Lower lobe of right lung (tissue), 2 donors: ENCODE data around the gene EVC. TPM values are rescaled to one million over a fixed set of nuclear protein-coding genes. Genes with fewer than 3 reads are reported as not detected.

Experiments used
- ATAC-seq, 2 donors: fragments of 200-7000 bp; cut with Tn5 transposase; one replicate each; pipeline ENCODE4 v1.9.1; 2020 to 2022; ENCODE audit warnings: mild to moderate bottlenecking in 2 of 2, moderate library complexity in 2 of 2
- DNase-seq: peaks from one replicate; pipeline ENCODE4 v3.0.0-alpha.2; 2020
- H3K27ac ChIP-seq: fragments of 200-600 bp; one replicate; pipeline ENCODE4 v1.8.0; 2022
- H3K27me3 ChIP-seq: fragments of 200-600 bp; one replicate; pipeline ENCODE4 v1.8.0; 2022; ENCODE audit warnings: low read depth
- H3K36me3 ChIP-seq: fragments of 200-600 bp; one replicate; pipeline ENCODE4 v1.8.0; 2022; ENCODE audit warnings: mild to moderate bottlenecking
- H3K4me1 ChIP-seq: fragments of 200-600 bp; one replicate; pipeline ENCODE4 v1.8.0; 2022
- H3K4me3 ChIP-seq: fragments of 200-600 bp; one replicate; pipeline ENCODE4 v1.8.0; 2022; ENCODE audit warnings: mild to moderate bottlenecking
- H3K9me3 ChIP-seq: fragments of 200-600 bp; one replicate; pipeline ENCODE4 v1.8.0; 2022
- intact Hi-C: fragments of 100-400 bp; cut with DNase I; formaldehyde crosslinking; loops from one replicate; pipeline ENCODE4 v1.11.0; 2022
- total RNA-seq: library from RNA; stranded (reverse); fragmentation: NEBNext Ultra II Directional; extraction: Animal tissue kit (Norgen Biotek cat#: 25700); gene quantifications from one replicate; pipeline ENCODE4 v1.2.1, GENCODE V29; 2021
- TF ChIP-seq, protein P1 (sequence below): fragments of 200-600 bp; IDR thresholded peaks from one replicate; pipeline ENCODE4 v1.8.0; 2022; ENCODE audit warnings: antibody characterized with exemption, mild to moderate bottlenecking
- donor health status: DM: no; HTN: yes; CAD: no; lungs with severe emphysema.

The EVC gene
- total RNA-seq, 1 donor from 2014 or later = 24.3 TPM

DNA sequence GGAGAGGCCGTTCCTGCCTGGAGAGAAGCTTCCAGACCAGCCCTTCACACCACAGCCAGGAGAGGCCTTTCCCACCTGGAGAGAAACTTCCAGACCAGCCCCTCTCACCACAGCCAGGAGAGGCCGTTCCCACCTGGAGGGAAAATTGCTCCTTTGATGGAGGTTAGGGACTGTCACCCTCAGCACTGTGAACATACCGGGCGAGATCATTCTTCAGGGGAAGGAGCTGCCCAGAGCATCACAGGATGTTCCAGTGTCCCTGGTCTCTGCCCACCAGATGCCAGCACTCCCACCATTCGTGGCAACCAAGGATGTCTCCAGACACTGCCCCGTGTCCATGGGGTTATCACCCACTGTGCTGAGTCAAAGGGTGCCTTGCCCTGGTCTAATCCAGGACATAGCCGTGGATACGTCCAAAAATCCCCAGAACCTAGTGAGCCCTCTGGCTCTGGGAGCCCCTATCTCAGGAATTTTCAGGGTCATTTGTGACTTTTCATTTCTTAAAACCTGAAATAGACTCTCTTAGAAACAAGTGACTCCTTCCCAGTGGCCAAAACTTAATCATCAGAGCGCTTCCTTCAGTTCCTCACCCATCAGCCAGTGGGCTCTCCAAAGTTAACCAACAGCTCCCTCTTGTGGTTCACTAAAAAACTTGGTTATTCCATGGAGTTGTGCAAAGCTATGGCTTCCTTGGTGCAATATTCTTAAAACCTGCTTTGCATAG is 101.7 kb downstream of the EVC start:
- Histone ChIP-seq H3K27ac (no peak overlapping the region), H3K4me1 (no peaks in the 10 kb centered on the region), H3K9me3 (no peaks in the 10 kb centered on the region), H3K36me3 (peaks cover 40% of the 10 kb centered on the region), H3K4me3 (no peak overlapping the region), H3K27me3 (no peaks in the 10 kb centered on the region)
- TF ChIP-seq, protein P1, sequence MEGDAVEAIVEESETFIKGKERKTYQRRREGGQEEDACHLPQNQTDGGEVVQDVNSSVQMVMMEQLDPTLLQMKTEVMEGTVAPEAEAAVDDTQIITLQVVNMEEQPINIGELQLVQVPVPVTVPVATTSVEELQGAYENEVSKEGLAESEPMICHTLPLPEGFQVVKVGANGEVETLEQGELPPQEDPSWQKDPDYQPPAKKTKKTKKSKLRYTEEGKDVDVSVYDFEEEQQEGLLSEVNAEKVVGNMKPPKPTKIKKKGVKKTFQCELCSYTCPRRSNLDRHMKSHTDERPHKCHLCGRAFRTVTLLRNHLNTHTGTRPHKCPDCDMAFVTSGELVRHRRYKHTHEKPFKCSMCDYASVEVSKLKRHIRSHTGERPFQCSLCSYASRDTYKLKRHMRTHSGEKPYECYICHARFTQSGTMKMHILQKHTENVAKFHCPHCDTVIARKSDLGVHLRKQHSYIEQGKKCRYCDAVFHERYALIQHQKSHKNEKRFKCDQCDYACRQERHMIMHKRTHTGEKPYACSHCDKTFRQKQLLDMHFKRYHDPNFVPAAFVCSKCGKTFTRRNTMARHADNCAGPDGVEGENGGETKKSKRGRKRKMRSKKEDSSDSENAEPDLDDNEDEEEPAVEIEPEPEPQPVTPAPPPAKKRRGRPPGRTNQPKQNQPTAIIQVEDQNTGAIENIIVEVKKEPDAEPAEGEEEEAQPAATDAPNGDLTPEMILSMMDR = peak; percentile 68
- DNase-seq (no peak), ATAC-seq (peak; percentile 59 to 66)
- intact Hi-C loops = no loop called here

GRCh38 chr4:5813882-5814255 is 102.9 kb downstream of the EVC start:
- Histone ChIP-seq H3K27me3 (no peaks in the 10 kb centered on the region), H3K4me3 (no peak overlapping the region), H3K27ac (no peak overlapping the region), H3K36me3 (peaks cover 43% of the 10 kb centered on the region), H3K9me3 (no peaks in the 10 kb centered on the region), H3K4me1 (no peaks in the 10 kb centered on the region)
- intact Hi-C loops = no loop called here
- no peak for DNase-seq
- ATAC-seq = no peak
- TF ChIP-seq, protein P1 = no peak

- H3K36me3 ChIP-seq = peaks cover 38% of the 10 kb centered on the region
- H3K27me3 ChIP-seq = no peaks in the 10 kb centered on the region
- TF ChIP-seq, protein P1 = no peak
- no peaks in the 10 kb centered on the region for H3K9me3 ChIP-seq
- no peak for ATAC-seq
- no peak overlapping the region for H3K4me3 ChIP-seq
- no peak for DNase-seq
- no peaks in the 10 kb centered on the region for H3K4me1 ChIP-seq
- H3K27ac ChIP-seq = no peak overlapping the region
- intact Hi-C loops = no loop called here
These were observed 103.4 kb downstream of the EVC start for GRCh38 chr4:5814421-5814820.

DNA sequence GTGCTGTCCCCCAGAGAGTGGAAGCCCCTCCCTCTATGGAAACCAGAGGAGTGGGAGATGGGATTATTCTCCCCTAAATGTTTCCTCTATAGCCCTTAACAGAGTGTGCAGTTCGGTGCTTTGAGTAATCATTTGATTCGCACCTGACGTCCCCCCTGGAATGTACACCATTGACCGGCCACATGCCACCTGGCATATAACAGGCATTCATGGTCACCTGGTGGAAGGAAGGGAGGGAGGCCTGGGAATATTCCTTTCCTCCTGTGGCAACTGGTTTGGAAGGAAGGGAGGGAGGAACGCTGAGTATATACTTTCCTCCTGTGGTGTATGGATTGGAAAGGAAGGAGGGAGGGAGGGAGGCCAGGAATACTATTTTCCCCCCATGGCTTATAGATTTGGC is 104.6 kb downstream of the EVC start:
- H3K36me3 ChIP-seq = peaks cover 31% of the 10 kb centered on the region
- DNase-seq (no peak), ATAC-seq (no peak)
- TF ChIP-seq, protein P1 = no peak
- no peaks in the 10 kb centered on the region for H3K27me3 ChIP-seq
- intact Hi-C loops = no loop called here
- no peak overlapping the region for H3K27ac ChIP-seq
- no peaks in the 10 kb centered on the region for H3K9me3 ChIP-seq
- H3K4me1 ChIP-seq = no peaks in the 10 kb centered on the region
- H3K4me3 ChIP-seq = no peak overlapping the region

DNA sequence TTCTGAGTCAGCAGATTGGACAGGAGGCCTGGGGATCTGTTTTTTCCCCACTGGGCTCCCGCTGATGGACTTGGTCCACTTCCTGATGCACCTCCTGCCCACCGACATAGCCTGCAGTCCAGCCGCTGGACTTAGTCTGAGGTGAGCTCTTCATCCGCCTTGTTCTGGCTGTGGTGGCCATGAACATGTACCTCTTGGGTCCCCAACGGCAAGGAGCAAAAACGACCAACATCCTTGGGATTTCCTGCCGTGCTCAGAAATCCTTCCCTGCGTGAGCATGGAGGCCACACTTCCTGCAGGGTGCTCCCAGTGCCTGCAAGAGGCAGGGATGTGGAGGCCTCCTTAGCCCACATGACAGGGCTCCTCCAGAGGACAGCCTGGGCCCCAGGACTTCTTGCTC is 105.1 kb downstream of the EVC start:
- intact Hi-C loops = no loop called here
- Histone ChIP-seq H3K4me1 (no peaks in the 10 kb centered on the region), H3K36me3 (peaks cover 31% of the 10 kb centered on the region), H3K4me3 (no peak overlapping the region), H3K27me3 (no peaks in the 10 kb centered on the region), H3K27ac (no peak overlapping the region), H3K9me3 (no peaks in the 10 kb centered on the region)
- TF ChIP-seq, protein P1 = no peak
- no peak for ATAC-seq
- no peak for DNase-seq
